ENCODE data around the gene TMUB2. TPM values are rescaled to one million over a fixed set of nuclear protein-coding genes. Genes with fewer than 3 reads are reported as not detected.
A peak's percentile ranks its signal among the peaks of the same experiment; 100 is the strongest.

TMUB2 gene
- total and polyA plus RNA-seq, 3 donors from 2014 or later = 60.0 to 76.7 (median 63.1) TPM

GRCh38 chr17:44170135-44170498, 16.7 kb upstream of the TMUB2 start:
- Histone ChIP-seq H3K9me3 (no peaks in the 10 kb centered on the region), H3K27me3 (no peaks in the 10 kb centered on the region), H3K27ac (peak overlapping the region in 1 of 2 donors; percentile 46), H3K4me1 (peaks cover 15% of the 10 kb centered on the region), H3K36me3 (ENCODE audit: low read depth, missing control alignments) (no peaks in the 10 kb centered on the region), H3K4me3 (no peak overlapping the region)
- no peak for DNase-seq
- WGBS, 2 donors = 49 to 52% methylated on average over 3 to 5 of the region's 5 CpGs
- intact Hi-C loops (cut with DNase I; ENCODE audit: low total_unique reads) = no loop called here
- TF ChIP-seq, protein P1, sequence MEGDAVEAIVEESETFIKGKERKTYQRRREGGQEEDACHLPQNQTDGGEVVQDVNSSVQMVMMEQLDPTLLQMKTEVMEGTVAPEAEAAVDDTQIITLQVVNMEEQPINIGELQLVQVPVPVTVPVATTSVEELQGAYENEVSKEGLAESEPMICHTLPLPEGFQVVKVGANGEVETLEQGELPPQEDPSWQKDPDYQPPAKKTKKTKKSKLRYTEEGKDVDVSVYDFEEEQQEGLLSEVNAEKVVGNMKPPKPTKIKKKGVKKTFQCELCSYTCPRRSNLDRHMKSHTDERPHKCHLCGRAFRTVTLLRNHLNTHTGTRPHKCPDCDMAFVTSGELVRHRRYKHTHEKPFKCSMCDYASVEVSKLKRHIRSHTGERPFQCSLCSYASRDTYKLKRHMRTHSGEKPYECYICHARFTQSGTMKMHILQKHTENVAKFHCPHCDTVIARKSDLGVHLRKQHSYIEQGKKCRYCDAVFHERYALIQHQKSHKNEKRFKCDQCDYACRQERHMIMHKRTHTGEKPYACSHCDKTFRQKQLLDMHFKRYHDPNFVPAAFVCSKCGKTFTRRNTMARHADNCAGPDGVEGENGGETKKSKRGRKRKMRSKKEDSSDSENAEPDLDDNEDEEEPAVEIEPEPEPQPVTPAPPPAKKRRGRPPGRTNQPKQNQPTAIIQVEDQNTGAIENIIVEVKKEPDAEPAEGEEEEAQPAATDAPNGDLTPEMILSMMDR (IDR thresholded peaks at IDR 0.05) = no peak
- no peak for TF ChIP-seq POLR2A (IDR thresholded peaks at IDR 0.05)

- DNase-seq = peak; percentile 59
- no peak for TF ChIP-seq POLR2A (IDR thresholded peaks at IDR 0.05)
- TF ChIP-seq, protein P1 (IDR thresholded peaks at IDR 0.05) = no peak
- Histone ChIP-seq H3K27ac (peak within 1 kb of the TSS in 1 of 2 donors; percentile 46), H3K4me1 (peaks cover 15% of the 10 kb centered on the region), H3K4me3 (no peak within 1 kb of the TSS), H3K9me3 (no peaks in the 10 kb centered on the region), H3K27me3 (no peaks in the 10 kb centered on the region), H3K36me3 (ENCODE audit: low read depth, missing control alignments) (no peaks in the 10 kb centered on the region)
- 41 to 46% methylated on average over 18 to 21 of the region's 21 CpGs for WGBS, 2 donors
- intact Hi-C loops (cut with DNase I; ENCODE audit: low total_unique reads) = no loop called here
These were observed 16.1 kb upstream of the TMUB2 start, which contains the start of gene ASB16 for GRCh38 chr17:44170499-44171201. ASB16 (plus strand) TSS chr17:44170704; CDS start chr17:44170790, 86 bp downstream.

DNA sequence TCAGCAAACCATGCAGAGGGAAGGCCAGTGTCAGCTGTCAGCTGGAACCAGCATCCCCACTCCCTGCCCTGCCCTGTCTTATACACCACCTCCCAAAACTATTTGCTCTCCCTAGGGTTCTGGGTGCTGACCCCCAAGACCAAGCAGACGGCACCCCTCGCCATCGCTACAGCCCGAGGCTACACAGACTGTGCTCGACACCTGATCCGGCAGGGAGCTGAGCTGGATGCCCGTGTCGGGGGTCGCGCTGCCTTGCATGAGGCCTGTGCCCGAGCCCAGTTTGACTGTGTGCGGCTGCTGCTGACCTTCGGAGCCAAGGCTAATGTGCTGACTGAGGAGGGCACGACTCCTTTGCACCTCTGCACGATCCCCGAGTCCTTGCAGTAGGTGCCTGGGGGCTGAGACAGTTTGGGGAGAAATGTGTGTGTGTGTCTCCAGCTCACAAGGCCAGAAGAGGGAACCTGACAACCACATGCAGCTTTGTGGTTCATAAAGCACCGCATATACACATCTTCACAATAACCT, 14.8 kb upstream of the TMUB2 start:
- Histone ChIP-seq H3K27me3 (no peaks in the 10 kb centered on the region), H3K9me3 (no peaks in the 10 kb centered on the region), H3K36me3 (ENCODE audit: low read depth, missing control alignments) (no peaks in the 10 kb centered on the region), H3K27ac (no peak overlapping the region), H3K4me3 (no peak overlapping the region), H3K4me1 (peaks cover 15% of the 10 kb centered on the region)
- TF ChIP-seq, protein P1 (IDR thresholded peaks at IDR 0.05) = no peak
- TF ChIP-seq POLR2A (IDR thresholded peaks at IDR 0.05) = no peak
- intact Hi-C loops (cut with DNase I; ENCODE audit: low total_unique reads) = no loop called here
- 70 to 83% methylated on average over 16 to 17 of the region's 17 CpGs for WGBS, 2 donors
- DNase-seq = no peak

- 98 to 100% methylated on average over 1 to 2 of the region's 2 CpGs for WGBS, 2 donors
- H3K27ac ChIP-seq = no peak overlapping the region
- H3K4me3 ChIP-seq = no peak overlapping the region
- intact Hi-C loops (cut with DNase I; ENCODE audit: low total_unique reads) = no loop called here
- TF ChIP-seq, protein P1 (IDR thresholded peaks at IDR 0.05) = no peak
- no peak for TF ChIP-seq POLR2A (IDR thresholded peaks at IDR 0.05)
- no peak for DNase-seq
- no peaks in the 10 kb centered on the region for H3K36me3 ChIP-seq (ENCODE audit: low read depth, missing control alignments)
- peaks cover 12% of the 10 kb centered on the region for H3K4me1 ChIP-seq
- no peaks in the 10 kb centered on the region for H3K9me3 ChIP-seq
- H3K27me3 ChIP-seq = no peaks in the 10 kb centered on the region
These were observed 12.3 kb upstream of the TMUB2 start for GRCh38 chr17:44174427-44174826.

Data from testis (tissue), 3 donors.